ENCODE data around the gene ABCC11.

GRCh38 chr16:48168075-48168474, 79.3 kb downstream of the ABCC11 start:
- no peak for TF ChIP-seq CTCF (IDR thresholded peaks at IDR 0.05 in 4 of 5, conservative IDR thresholded peaks at IDR 0.05 in 1 of 5)
- no peak for TF ChIP-seq POLR2A (IDR thresholded peaks at IDR 0.05)

Data from gastrocnemius medialis (tissue), 4 donors.